ENCODE results near the gene TMPRSS11D. TPM values are rescaled to one million over a fixed set of nuclear protein-coding genes. Genes with fewer than 3 reads are reported as not detected.

Gene TMPRSS11D
- total RNA-seq, 1 experiment from 2014 or later = not detected

DNA sequence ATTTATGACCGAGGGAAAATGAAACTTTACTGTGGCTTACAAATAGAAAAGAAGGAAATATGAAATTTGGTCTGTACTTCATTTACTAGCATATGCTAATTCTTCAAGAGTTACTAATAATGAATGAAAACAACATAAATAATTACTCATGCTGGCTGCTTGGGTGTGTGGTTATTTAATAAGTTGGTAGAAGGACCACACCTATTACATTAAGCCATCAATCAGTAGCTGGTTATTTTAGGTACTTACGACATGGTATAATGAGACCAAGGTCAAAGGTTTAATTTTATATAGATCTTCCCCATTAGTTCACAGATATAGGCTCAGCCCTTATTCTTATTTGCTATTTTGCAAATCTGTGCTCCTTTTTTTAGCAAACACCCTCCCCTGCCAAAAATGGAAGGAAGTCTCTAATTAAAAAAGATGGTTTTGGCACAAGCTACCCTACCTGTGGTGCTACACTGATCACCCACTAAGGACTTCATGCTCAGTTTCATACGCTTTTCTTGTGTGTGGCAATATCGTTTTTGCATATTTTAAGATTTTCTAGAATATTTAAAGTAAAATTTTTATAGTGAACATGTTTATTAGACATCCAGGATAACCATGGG, 14.1 kb downstream of the TMPRSS11D start:
- Histone ChIP-seq H3K4ac (ENCODE audit: low read depth, low read length) (no peak overlapping the region), H2BK120ac (ENCODE audit: low read depth, low read length, poor library complexity, severe bottlenecking) (no peak overlapping the region), H3K27ac (ENCODE audit: insufficient read length, low read depth, low read length) (no peak overlapping the region), H3K27me3 (ENCODE audit: insufficient read depth, low read length) (no peaks in the 10 kb centered on the region), H3K9me3 (ENCODE audit: control insufficient read depth, low read depth, low read length) (no peaks in the 10 kb centered on the region), H3K23me2 (ENCODE audit: insufficient read length, low read depth, low read length, poor library complexity, severe bottlenecking) (no peaks in the 10 kb centered on the region), H3T11ph (ENCODE audit: low read length) (no peak overlapping the region), H4K8ac (replicated peaks; ENCODE audit: insufficient read length, low read depth, low read length) (no peak overlapping the region), H2BK12ac (ENCODE audit: insufficient read length, low read depth, low read length) (no peak overlapping the region), H3K56ac (ENCODE audit: insufficient read length, low read depth, low read length) (no peak overlapping the region), H3K4me2 (ENCODE audit: insufficient read depth, insufficient read length, low read length) (no peak overlapping the region), H4K91ac (ENCODE audit: insufficient read length, low read depth, low read length) (no peak overlapping the region), H2AK5ac (ENCODE audit: insufficient read length, low read length) (no peak overlapping the region), H4K5ac (ENCODE audit: insufficient read length, low read depth, low read length) (no peak overlapping the region), H4K20me1 (ENCODE audit: control insufficient read depth, insufficient read depth, insufficient read length) (no peaks in the 10 kb centered on the region), H3K79me2 (ENCODE audit: insufficient read depth, low read length) (no peaks in the 10 kb centered on the region), H3K9ac (ENCODE audit: extremely low read depth, insufficient read length, low read length) (no peak overlapping the region), H3K18ac (ENCODE audit: insufficient read length, low read depth, low read length) (no peak overlapping the region), H2BK15ac (ENCODE audit: low read depth, low read length) (no peak overlapping the region), H2BK5ac (ENCODE audit: insufficient read length, low read length) (no peak overlapping the region), H3K79me1 (ENCODE audit: insufficient read depth, low read depth, low read length, poor library complexity, severe bottlenecking) (no peaks in the 10 kb centered on the region), H3K23ac (ENCODE audit: insufficient read length, low read depth, low read length) (no peak overlapping the region), H3K14ac (ENCODE audit: insufficient read depth, low read length) (no peak overlapping the region), H3K4me1 (ENCODE audit: insufficient read depth, low read length) (no peaks in the 10 kb centered on the region), H2BK20ac (ENCODE audit: low read depth, low read length, poor library complexity, severe bottlenecking) (no peak overlapping the region), H2AFZ (ENCODE audit: low read length) (no peak overlapping the region)
- H3K4me1 Mint-ChIP-seq = no peaks in the 10 kb centered on the region
- H3K4me3 Mint-ChIP-seq = no peak overlapping the region
- no peaks in the 10 kb centered on the region for H3K27me3 Mint-ChIP-seq (ENCODE audit: low read depth)
- TF ChIP-seq, protein P1, sequence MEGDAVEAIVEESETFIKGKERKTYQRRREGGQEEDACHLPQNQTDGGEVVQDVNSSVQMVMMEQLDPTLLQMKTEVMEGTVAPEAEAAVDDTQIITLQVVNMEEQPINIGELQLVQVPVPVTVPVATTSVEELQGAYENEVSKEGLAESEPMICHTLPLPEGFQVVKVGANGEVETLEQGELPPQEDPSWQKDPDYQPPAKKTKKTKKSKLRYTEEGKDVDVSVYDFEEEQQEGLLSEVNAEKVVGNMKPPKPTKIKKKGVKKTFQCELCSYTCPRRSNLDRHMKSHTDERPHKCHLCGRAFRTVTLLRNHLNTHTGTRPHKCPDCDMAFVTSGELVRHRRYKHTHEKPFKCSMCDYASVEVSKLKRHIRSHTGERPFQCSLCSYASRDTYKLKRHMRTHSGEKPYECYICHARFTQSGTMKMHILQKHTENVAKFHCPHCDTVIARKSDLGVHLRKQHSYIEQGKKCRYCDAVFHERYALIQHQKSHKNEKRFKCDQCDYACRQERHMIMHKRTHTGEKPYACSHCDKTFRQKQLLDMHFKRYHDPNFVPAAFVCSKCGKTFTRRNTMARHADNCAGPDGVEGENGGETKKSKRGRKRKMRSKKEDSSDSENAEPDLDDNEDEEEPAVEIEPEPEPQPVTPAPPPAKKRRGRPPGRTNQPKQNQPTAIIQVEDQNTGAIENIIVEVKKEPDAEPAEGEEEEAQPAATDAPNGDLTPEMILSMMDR (conservative IDR thresholded peaks at IDR 0.05) = no peak
- no peaks in the 10 kb centered on the region for H3K9me3 Mint-ChIP-seq
- H3K36me3 Mint-ChIP-seq (ENCODE audit: insufficient read depth in 1 of 3, low read depth in 3 of 3) = no peaks in the 10 kb centered on the region
- no peak for DNase-seq
- no peak overlapping the region for H3K27ac Mint-ChIP-seq
- no CpG with 5 or more reads among the region's 4 CpGs for WGBS (ENCODE audit: extremely low coverage, insufficient read length, low lambda C conversion rate)

All from H9 (cell line).